Measurements from ENCODE around the gene ST3GAL3. TPM values are rescaled to one million over a fixed set of nuclear protein-coding genes. Genes with fewer than 3 reads are reported as not detected.

ST3GAL3 gene
- total and polyA plus RNA-seq, 2 of the 13 experiments (the other 11 are each of a cell fraction or from before 2014, with no cell fraction given): 5.1 to 8.1 TPM

GRCh38 chr1:43979528-43980254 is 272.4 kb downstream of the ST3GAL3 start (continued):
- TF ChIP-seq THAP9 (CRISPR knock-in tag; IDR thresholded peaks at IDR 0.05; ENCODE audit: borderline replicate concordance) (peak; percentile 33; the same call in 1 of the 2 replicates), ZNF567 (CRISPR knock-in tag; IDR thresholded peaks at IDR 0.05; ENCODE audit: borderline replicate concordance) (no peak), NFE2L2 (IDR thresholded peaks at IDR 0.05; ENCODE audit: low read length) (no peak), RARG (CRISPR knock-in tag; IDR thresholded peaks at IDR 0.05; ENCODE audit: low read depth) (no peak), FOSL1 (CRISPR knock-in tag; IDR thresholded peaks at IDR 0.05; ENCODE audit: borderline replicate concordance) (no peak), ZNF335 (CRISPR knock-in tag; IDR thresholded peaks at IDR 0.05) (peak; percentile 46; the same call in 1 of the 2 replicates), ZNF784 (CRISPR knock-in tag; IDR thresholded peaks at IDR 0.05; ENCODE audit: borderline replicate concordance) (0 out of 2 replicates have a peak, but pooled peaks have one; percentile 9), KLF9 (CRISPR knock-in tag; IDR thresholded peaks at IDR 0.05; ENCODE audit: low read depth) (no peak), ZNF362 (CRISPR knock-in tag; IDR thresholded peaks at IDR 0.05; ENCODE audit: borderline replicate concordance) (no peak), ZFP1 (CRISPR knock-in tag; IDR thresholded peaks at IDR 0.05) (no peak), RBFOX2 (IDR thresholded peaks at IDR 0.05; ENCODE audit: low read depth, low read length) (peak; percentile 53), ZBTB2 (CRISPR knock-in tag; IDR thresholded peaks at IDR 0.05; ENCODE audit: low read depth) (no peak), MYNN (CRISPR knock-in tag; IDR thresholded peaks at IDR 0.05; ENCODE audit: low read depth) (no peak), ZNF646 (CRISPR knock-in tag; IDR thresholded peaks at IDR 0.05) (no peak), HOXA3 (CRISPR knock-in tag; IDR thresholded peaks at IDR 0.05) (no peak; the same call in 1 of the 2 replicates)

Measured in HepG2 (cell line).